Subcutaneous adipose tissue (tissue), 4 donors: ENCODE results near the gene CPSF4L. TPM values are rescaled to one million over a fixed set of nuclear protein-coding genes. Genes with fewer than 3 reads are reported as not detected.

Experiments
- total RNA-seq, 4 donors: library from RNA; depleted of rRNA; stranded (reverse); fragments of >200 nt; gene quantifications; one replicate each; pipeline ENCODE4 v1.1.0, GENCODE V29; 2016
- TF ChIP-seq, protein P1 (sequence below): fragments of 450-650 bp; IDR thresholded peaks from one replicate; pipeline ENCODE4 v1.5.1; 2016; ENCODE audit warnings: low read depth, mild to moderate bottlenecking, control low read depth, antibody characterized with exemption, moderate library complexity

CPSF4L gene
- total RNA-seq, 4 donors from 2014 or later, result not detected

DNA sequence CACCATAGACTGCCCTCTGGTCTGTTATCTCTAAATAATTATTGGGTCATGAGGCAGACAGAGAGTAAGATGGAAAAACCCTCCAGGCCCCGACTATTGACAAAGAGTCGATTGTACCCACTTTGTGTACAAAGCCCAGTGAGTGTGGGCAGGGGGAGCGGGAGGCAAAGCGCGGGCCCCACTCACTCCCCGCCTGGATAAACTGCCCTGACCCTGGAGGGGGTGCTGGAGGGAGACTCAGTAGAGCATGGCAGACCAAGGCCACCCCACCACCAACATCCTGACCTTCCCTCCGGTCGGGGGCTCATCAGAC is 11.2 kb upstream of the CPSF4L start:
- TF ChIP-seq, protein P1, sequence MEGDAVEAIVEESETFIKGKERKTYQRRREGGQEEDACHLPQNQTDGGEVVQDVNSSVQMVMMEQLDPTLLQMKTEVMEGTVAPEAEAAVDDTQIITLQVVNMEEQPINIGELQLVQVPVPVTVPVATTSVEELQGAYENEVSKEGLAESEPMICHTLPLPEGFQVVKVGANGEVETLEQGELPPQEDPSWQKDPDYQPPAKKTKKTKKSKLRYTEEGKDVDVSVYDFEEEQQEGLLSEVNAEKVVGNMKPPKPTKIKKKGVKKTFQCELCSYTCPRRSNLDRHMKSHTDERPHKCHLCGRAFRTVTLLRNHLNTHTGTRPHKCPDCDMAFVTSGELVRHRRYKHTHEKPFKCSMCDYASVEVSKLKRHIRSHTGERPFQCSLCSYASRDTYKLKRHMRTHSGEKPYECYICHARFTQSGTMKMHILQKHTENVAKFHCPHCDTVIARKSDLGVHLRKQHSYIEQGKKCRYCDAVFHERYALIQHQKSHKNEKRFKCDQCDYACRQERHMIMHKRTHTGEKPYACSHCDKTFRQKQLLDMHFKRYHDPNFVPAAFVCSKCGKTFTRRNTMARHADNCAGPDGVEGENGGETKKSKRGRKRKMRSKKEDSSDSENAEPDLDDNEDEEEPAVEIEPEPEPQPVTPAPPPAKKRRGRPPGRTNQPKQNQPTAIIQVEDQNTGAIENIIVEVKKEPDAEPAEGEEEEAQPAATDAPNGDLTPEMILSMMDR, result no peak

DNA sequence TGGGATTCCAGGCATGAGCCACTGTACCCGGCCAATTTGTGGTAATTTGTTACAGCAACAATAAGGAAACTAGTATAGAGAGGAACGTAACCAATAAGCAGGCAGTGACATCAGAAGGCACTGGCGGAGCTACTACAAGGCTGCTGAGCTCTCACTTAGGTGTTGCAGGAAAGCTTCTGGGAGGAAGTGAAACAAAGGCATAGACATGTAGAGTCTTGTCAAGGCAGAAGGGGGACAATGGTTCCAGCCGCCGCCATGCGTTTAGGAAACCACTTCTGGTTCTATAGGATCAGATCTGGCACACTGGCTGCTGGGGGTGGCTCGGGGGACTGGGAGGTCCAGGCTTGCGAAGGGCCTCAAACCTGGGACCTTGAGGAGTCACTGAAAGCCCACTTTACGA is 9.4 kb upstream of the CPSF4L start:
- TF ChIP-seq, protein P1, result no peak

DNA sequence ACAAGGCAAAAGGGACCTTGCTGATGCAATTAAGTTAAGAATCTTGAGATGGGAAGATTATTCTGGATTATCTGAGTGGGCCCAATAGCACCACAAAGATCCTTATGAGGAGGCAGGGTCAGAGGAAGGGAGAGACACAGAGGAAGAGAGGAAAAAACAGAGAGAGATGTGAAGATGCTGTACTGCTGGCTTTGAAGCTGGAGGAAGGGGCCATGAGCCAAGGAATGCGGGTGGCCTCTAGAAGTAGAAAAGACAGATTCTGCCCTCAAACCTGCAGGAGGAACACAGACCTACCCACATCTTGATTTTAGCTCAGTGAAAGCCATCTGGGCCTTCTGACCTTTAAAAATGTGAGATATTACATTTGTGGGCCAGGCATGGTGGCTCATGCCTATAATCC is 8.1 kb upstream of the CPSF4L start:
- TF ChIP-seq, protein P1, result no peak

DNA sequence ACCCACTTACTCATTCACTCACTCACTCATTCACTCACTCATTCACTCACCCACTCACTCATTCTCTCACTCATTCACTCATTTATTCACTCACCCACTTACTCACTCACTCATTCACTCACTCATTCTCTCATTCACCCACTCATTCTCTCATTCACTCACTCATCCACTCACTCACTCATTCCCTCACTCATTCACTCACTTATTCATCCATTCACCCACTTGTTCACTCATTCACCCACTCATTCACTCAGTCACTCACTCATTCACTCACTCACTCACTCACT is 7.6 kb upstream of the CPSF4L start:
- TF ChIP-seq, protein P1, result no peak

DNA sequence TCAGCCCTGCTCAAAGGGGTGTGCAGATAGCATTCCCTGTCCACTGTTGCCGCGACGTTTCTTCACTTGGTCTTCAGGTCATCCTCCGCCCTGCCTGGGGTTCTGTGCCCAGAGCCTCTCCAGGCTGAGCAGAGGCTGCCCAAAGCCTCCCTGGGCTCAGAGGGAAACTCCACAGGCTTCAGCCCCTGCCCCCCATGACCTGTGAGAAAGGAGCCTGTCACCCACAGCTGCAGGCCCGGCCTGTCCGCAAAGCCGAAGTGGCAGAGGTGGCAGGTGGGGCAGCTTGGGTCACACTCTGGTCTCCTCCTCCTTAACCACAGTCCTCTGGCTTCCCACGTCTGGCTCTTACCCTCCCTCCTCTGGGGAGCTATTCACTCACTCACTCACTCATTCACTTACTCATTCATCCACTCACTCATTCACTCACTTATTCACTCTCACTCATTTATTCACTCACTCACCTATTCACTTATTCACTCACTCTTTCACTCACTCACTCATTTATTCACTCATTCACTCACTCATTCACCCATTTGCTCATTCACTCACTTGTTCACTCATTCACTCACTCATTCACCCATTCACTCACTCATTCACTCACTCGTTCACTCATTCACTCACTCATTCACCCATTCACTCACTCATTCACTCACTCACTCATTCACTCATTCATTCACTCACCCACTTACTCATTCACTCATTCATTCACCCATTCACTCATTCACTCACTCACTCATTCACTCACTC is 7.1 kb upstream of the CPSF4L start:
- TF ChIP-seq, protein P1, result no peak

DNA sequence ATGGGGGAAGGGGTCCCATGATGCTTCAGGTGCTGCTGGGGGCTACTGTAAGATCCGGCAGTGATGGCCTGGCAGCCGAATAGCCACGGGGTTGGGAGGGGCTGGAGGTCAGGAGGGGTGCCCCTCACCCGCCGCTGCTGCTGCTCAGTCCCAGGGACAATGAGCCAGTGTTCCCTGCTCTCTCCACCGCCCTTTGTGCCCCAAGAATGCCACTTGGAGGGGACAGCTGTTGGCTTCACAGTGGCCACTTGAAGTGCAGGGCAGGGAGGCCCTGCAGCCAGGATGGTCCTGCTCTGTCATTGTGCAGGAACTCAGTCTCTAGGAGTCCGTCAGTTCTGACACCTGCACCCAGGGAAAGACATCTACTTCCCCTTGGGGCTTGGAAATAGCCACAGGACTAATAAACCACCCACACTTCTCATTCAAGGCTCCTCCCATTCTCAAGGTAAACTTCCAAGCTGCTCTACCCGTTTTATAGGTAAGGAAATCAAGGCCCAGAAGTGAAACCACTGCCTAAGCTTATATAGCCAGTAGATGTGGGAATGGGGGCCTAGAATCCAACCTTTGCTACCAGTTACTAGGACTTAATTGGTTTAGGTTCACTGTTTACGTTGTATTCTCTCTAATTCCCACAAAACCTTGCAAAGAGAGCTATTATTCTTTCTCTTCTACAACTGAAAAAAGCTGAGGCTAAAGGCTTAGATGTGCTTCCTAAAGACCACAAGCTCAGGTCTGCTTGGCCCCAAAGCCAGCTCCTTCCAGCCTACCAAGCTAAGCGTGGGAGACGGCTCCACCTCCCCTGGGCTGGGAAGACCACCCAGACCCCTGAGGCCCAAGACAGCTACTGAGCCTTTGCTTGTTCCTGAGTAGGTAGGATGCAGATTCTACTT is 6.2 kb upstream of the CPSF4L start:
- TF ChIP-seq, protein P1, result no peak

DNA sequence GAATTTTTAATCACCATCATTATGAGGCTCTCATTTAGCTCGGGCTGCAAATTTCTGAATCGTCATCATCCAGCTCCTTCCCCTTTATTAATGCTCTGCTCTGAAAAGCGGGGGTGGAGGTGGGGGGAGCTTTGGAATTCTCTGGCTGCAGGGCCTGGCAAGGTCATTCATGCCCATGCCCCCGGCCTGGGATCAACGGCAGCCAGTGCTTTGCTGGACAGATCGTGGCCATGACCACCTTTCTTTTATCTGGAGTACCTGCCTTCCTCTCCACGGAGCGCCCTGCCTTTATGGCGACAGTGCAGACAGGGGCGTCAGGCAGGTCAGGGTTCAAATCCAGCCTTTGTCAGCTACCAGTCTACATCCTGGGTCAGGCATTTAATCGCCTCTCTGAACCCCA is 5.1 kb upstream of the CPSF4L start:
- TF ChIP-seq, protein P1, result no peak
